ENCODE measurements around the gene CBR1.

- TF ChIP-seq EP300 (IDR thresholded peaks at IDR 0.05) (no peak), CTCF (IDR thresholded peaks at IDR 0.05) (no peak)
These were observed 30.0 kb upstream of the CBR1 start for GRCh38 chr21:36039861-36040260.
